GM12872 (cell line): ENCODE data around the gene AP3D1.
A peak's percentile ranks its signal among the peaks of the same experiment; 100 is the strongest.

Experiments used
- TF ChIP-seq, protein P1 (sequence below): IDR thresholded peaks from 3 replicates; pipeline ENCODE4 v1.5.1; 2011; ENCODE audit warnings: low read depth, mild to moderate bottlenecking, low read length, moderate library complexity; ENCODE audit not compliant: insufficient read depth

AP3D1 gene

DNA sequence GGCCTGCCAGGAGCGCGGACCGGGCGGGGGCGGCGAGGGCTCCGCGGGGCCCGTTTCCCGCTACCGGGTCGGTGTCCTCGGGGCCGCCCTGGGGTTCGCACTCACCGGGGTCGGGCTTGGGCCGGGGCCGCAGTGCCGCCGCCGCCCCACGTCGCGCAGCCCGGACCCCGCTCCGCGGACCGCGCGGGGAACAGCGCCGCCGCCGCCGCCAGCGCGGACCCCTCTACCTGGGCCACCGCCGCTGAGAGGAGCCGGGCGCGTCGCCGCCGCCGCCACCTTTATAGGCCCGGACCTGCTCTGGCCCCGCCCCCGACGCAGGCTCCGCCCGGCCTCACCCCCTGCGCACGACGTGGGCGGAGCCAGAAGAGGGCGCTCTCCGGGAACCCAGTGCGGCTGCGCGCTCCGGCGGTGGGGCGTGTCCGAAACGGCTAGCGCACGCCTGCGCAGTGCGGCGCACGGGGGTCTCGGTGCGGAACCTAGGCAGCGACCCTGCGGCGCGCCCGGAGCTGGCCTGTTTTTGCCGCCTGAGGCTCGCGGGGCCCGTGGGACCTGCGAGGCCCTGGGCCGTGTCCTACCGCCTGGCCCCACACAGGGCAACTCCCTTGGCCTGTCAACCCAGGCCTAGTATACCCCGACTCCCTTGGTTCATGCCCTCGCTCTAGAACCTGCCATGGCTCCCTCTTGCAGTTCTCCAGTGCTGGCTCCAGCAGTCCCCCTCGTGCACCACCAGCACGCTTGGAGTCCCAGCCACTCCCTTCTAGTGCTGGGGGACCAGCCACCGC is 100.2 kb downstream of the AP3D1 start, which contains the start of gene MKNK2:
MKNK2 (minus strand) TSS at position 254 of the 782 bp plus-strand sequence. CDS start 393 bp downstream, outside the sequence.
- TF ChIP-seq, protein P1, sequence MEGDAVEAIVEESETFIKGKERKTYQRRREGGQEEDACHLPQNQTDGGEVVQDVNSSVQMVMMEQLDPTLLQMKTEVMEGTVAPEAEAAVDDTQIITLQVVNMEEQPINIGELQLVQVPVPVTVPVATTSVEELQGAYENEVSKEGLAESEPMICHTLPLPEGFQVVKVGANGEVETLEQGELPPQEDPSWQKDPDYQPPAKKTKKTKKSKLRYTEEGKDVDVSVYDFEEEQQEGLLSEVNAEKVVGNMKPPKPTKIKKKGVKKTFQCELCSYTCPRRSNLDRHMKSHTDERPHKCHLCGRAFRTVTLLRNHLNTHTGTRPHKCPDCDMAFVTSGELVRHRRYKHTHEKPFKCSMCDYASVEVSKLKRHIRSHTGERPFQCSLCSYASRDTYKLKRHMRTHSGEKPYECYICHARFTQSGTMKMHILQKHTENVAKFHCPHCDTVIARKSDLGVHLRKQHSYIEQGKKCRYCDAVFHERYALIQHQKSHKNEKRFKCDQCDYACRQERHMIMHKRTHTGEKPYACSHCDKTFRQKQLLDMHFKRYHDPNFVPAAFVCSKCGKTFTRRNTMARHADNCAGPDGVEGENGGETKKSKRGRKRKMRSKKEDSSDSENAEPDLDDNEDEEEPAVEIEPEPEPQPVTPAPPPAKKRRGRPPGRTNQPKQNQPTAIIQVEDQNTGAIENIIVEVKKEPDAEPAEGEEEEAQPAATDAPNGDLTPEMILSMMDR, result peak; percentile 52; the same call in 2 of the 3 replicates
